Left hindlimb (tissue), 1 donor: ENCODE measurements around the gene ALG12.
A peak's percentile ranks its signal among the peaks of the same experiment; 100 is the strongest.

Experiments
- DNase-seq: peaks from one replicate; pipeline ENCODE4 v3.0.0-alpha.2; 2018

The ALG12 gene

GRCh38 chr22:49917974-49918910 is at the start of gene ALG12, which contains the start of gene CRELD2:
Gene ALG12, minus strand, starts transcription at chr22:49918438. Its CDS starts 4,673 bp downstream, at chr22:49913765.
Gene CRELD2, plus strand, starts transcription at chr22:49918634. Its CDS starts 136 bp downstream, at chr22:49918770.
- DNase-seq: peak; percentile 98

- DNase-seq: peak; percentile 33
These were observed 49.5 kb upstream of the ALG12 start for GRCh38 chr22:49967706-49968208.

GRCh38 chr22:49966774-49967705 is 48.8 kb upstream of the ALG12 start:
- peak; percentile 53 for DNase-seq

GRCh38 chr22:49966041-49966773 is 48.0 kb upstream of the ALG12 start:
- peak; percentile 43 for DNase-seq

GRCh38 chr22:49965091-49966040 is 47.1 kb upstream of the ALG12 start:
- peak; percentile 21 for DNase-seq

- peak; percentile 29 for DNase-seq
These were observed 46.2 kb upstream of the ALG12 start for GRCh38 chr22:49964136-49965090.

- DNase-seq: peak; percentile 34
These were observed 45.4 kb upstream of the ALG12 start for GRCh38 chr22:49963647-49964026.

- peak; percentile 37 for DNase-seq
These were observed 44.8 kb upstream of the ALG12 start for GRCh38 chr22:49962751-49963646.

- DNase-seq: peak; percentile 87
These were observed 43.9 kb upstream of the ALG12 start for GRCh38 chr22:49962012-49962750.

- no peak for DNase-seq
These were observed 43.4 kb upstream of the ALG12 start for GRCh38 chr22:49961601-49962011.

GRCh38 chr22:49961005-49961600 is 42.9 kb upstream of the ALG12 start:
- DNase-seq: peak; percentile 46

- peak; percentile 94 for DNase-seq
These were observed 42.1 kb upstream of the ALG12 start, which contains the start of gene PIM3 for GRCh38 chr22:49960159-49961004. Gene PIM3, plus strand, starts transcription at chr22:49960772. Its CDS starts 176 bp downstream, at chr22:49960948.

- DNase-seq: no peak
These were observed 41.5 kb upstream of the ALG12 start for GRCh38 chr22:49959782-49960158.

GRCh38 chr22:49958931-49959781 is 40.9 kb upstream of the ALG12 start:
- peak; percentile 41 for DNase-seq

GRCh38 chr22:49958366-49958921 is 40.2 kb upstream of the ALG12 start:
- DNase-seq: peak; percentile 21
